NAMALWA (cell line): ENCODE measurements around the gene RCL1.
"Not testable (repeated sequence)": the region's sequence is repeated elsewhere in the genome, so short reads cannot be mapped to it uniquely, and the experiment has no call there.

ENCODE experiments used
- DNase-seq: peaks from one replicate; pipeline ENCODE4 v3.0.0-alpha.2; 2015; ENCODE audit warnings: low spot score

RCL1 gene

DNA sequence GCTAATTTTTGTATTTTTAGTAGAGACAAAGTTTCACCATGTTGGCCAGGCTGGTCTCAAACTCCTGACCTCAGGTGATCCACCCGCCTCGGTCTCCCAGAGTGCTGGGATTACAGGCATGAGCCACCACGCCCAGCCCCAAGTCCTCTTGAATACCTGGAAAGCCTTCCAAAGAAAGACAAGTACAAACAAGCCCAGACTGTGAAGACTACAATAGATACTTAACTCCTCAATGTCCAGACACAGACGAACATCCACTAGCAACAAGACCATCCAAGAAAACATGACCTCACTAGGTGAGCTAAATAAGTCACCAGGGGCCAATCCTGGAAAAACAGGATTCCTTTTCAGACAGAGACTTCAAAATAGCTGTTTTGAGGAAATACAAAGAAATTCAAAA lies 9.6 kb upstream of the RCL1 start:
- not testable (repeated sequence) for DNase-seq

DNA sequence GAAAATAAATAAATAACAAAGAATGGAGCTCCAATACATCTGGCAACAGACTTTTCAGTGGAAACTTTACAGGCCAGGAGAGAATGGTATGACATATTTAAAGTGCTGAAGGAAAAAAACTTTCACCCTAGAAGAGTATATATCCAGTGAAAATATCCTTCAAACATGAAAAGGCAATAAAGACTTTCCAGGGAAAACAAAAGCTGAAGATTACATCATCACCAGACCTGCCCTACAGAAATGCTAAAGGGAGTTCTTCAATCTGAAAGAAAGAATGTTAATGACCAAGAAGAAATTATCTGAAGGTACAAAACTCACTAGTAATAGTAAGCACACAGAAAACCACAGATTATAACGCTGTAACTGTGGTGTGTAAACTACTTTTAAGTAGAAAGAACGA lies 8.3 kb upstream of the RCL1 start:
- no peak for DNase-seq

DNA sequence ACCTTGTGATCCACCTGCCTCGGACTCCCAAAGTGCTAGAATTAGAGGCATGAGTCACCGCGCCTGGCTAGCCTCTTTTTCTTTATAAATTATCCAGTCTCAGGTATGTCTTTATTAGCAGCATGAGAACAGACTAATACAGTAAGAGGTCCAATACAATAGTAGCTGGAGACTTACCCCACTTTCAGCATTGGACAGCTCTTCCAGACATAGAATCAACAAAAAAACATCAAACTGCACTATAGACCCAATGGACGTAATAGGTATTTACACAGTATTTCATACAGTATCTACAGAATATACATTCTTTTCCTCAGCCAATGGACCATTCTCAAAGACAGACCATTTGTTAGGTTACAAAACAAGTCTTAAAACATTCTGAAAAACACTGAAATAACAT lies 6.1 kb upstream of the RCL1 start:
- no peak for DNase-seq

DNA sequence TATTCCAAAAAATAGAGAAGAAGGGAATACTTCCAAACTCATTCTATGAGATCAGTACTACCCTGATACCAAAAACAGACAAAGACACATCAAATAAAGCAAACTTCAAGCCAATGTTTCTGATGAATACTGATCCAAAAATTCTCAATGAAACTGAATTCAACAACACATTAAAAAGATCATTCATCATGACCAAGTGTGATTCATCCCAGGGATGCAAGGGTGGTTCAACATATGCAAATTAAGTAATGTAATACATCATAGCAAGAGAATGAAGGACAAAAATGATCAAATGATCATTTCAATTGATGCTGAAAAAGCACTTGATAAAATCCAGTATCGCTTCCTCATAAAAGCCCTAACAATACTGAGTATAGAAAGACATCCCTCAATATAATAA lies 4.9 kb upstream of the RCL1 start:
- DNase-seq, result no peak

DNA sequence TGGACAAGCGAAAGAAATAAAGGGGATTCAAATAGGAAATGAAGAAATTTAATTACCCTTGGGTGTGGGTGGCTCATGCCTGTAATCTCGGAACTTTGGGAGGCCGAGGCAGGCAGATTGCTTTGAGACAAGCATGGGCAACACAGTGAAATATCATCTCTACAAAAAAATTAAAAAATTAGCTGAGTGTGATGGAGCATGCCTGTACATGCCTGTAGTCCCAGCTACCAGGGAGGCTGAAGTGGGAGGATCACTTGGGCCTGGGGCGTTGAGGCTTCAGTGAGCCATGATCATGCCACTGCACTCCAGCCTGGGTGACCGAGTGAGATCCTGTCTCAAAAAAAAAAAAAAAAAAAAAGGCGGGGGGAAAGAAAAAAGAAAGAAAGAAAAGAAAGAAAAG lies 4.0 kb upstream of the RCL1 start:
- DNase-seq, result no peak

DNA sequence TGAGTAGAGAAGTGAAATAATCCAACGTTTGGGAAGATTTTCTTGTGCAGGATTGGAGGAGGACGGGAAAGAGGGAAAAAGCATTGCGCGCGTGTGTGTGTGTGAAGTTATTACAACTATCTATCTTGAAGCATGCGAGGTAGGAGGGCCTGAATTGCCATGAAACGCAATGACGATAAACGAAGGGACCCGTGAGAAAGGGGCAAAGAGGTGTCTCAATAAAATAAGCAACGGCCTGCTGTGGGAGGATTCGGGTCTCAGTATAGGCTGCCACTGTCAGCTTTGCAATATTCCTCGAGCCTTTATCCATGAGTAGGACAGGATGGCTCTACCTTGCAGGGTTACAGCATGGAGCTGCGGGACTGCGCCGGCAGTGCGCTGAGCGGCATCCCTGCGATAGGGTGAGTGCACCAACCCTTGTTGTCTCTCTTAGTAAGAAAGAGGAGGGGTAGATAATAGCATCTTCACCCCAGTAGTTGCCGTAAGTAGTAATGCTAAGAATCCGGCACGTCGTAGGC lies 631 bp upstream of the RCL1 start:
- no peak for DNase-seq

DNA sequence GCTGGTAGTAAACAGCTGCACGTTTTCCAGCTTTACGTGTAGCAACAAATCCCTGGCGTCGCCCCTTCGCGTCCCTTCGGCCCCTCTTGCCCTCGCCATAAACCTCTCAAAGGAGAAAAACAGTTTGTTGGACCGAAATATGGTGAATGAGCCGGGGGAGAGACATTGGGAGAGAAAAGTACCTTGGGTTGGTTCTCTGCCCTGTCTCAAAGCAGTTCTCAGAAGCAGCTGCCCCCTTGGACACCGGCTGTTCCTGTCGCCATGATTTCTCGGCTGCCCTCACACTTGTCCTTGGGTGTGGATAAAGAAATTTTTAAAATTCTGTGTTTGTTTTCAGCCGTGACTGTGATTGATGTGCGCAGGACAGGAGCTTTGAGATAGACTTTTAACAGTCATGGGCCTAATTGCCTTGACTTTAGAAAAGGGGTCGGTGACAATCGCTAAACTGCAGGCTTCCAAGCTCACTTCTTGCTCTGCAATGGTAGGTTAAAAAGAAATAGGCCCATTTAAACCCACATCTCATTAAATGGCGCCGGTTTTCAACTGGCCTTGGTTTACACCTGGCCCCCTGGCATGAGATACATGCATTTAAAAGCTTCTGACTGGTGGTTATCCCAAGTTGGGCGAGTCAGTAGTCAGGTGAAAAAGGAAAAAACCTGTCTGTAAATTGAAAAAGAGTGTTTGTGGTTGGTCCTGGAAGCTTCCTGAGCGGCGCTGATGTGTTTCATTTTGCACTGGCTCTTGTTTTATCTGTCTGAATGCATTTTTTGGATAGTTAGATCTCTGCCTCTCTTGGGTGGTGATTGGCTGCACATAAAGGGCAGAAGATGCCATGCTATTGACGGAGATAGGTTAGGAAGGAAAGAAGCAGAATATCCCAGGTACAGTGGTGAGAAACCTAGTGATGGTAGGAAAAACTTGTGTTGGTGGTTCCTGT lies 983 bp downstream of the RCL1 start:
- no peak for DNase-seq

DNA sequence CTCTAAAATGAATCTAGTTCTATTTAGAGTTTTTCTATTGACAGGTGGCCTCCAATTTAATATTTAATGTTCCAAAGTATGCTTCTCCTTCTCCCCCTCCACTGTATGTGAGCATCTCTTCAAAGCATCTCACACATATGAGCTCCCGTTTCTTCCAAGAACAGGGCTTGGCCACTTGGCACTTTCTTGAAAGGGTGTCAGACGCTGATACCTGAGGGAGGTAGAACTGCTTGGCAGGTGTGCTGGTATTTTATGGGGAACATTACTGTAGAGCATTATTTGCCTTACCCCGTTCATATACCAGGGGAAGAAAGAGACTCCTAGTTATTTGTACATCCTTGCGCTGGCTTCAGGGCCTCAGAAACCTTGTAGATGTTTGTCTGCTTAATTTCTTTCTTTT lies 1.9 kb downstream of the RCL1 start:
- DNase-seq, result no peak

DNA sequence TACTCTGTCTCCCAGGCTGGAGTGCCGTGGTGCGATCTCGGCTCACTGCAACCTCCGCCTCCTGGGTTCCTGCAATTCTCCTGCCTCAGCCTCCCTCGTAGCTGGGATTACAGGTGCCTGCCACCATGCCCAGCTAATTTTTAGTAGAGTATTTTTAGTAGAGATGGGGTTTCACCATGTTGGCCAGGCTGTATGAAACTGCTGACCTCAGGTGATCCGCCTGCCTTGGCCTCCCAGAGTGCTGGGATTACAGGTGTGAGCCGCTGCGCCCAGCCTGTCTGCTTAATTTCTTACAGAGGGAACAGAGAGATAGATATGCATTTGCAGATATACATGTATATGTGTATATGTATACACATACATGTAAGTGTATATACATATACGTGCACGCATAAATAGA lies 2.4 kb downstream of the RCL1 start:
- not testable (repeated sequence) for DNase-seq

DNA sequence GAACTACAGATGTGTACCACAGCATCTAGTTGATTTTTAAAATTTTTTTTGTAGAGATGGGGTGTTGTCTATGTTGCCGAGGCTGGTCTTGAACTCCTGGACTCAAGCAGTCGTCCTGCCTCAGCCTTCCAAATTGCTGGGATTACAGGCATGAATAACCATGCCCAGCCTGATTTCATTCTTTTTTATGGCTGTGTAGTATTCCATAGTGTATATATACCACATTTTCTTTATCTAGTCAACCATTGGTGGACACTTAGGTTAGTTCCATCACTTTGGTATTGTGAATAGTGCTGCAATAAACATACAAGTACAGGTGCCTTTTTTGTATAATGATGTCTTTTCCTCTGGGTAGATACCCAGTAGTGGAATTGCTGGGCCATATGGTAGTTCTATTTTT lies 3.8 kb downstream of the RCL1 start:
- no peak for DNase-seq

DNA sequence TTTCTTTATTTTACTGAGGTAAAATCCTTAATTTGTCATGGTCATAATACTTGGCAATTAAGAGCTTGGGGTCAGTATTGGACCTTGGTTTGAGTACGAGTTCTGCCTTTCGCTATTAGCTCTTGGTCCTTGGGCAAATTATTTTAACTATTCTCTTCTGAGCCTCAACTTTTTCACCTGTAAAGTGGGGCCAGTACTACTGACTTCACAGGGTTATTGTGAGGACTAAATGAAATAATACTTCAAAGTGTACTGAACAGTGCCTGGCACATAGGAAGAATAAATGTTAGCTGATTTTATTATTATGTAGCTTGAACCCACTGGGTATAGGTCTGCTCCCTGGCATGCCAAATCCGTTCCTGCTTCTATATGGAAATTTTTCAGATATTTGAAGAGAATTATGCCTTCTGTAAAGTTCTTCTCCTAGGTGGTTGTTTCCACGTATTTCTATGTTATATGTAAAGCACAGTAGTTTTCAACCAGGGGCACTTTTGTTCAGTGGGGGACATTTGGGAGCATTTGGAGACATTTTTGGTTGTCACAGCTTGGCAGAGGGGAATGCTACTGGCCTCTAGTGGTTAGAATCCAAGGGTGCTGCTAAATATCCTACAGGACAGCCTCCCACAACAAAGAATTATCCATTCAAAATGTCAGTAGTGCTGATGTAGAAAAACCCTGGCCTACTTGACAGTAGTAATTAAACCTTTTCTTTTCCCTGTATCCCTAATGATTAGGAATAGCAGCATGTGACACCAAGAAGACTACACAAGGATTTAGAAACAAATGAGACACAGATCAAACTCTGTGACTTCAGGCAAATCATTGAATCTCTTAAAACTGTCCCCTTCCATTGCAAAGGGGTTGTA lies 4.5 kb downstream of the RCL1 start:
- peak; percentile 63 for DNase-seq

DNA sequence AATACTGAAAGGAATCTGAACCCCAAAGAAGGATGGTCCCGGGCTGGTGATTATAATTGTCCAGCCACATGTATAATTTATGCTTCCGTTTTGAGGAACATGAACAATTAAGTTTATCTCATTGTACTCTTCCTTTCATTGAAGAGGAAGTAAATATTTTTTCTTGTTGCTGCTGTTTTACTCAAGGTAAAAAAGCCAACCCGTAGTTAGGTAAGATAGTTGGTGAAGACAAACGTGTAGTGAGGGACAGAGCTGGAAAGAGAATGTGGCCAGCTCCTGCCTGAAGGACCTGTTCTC lies 5.1 kb downstream of the RCL1 start:
- no peak for DNase-seq

DNA sequence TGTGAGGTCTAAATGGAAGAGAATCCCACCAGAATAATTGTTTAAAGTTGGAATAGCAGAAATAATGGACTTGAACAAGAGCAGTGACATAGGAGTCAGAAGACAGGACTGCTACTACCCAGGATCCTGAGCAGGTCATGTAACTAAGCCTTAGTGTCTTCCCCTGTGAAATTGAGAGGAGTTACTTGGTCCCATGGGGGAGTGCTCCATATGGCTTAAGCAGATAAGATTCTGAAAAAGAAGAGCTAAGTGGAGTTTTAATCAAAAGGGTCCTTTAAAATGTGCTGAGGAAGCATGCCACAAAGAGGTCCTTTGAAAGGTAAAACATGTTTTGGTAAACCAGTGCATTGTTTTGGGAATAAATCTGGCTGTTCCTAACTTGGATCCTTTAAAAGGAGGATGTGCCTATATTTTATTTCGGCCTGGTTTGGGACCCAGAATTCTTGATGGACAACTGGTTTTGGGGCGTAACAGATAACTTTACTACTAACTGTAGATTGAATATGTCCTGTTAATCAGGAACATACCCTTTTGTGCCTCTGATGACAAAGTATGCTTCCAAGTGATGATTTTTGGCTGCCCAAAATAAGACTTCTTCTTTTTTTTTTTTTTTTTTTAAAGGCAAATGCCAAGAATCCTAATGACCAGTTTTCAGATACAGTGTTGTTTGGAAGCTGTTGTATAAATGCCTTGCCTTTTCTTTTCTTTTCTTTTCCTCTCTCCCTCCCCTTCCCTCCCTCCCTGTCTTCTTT lies 5.7 kb downstream of the RCL1 start:
- no peak for DNase-seq

DNA sequence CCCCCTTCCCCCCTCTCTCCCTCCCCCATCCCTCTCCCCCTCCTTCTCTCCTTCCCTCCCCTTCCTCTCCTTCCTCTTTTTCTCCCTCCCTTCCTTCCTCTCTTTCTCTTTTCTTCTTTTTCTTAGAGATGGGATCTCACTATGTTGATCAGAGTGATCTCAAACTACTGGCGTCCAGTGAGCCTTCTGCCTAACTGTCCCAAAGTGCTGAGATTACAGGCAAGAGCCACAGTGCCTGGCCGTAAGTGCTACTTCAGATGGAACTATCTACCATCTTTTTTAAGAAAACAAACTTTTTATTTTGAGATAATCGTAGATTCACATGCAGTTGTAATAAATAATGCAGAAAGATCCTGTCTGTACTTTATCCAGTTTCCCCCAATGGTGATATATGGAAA lies 6.3 kb downstream of the RCL1 start:
- no peak for DNase-seq

DNA sequence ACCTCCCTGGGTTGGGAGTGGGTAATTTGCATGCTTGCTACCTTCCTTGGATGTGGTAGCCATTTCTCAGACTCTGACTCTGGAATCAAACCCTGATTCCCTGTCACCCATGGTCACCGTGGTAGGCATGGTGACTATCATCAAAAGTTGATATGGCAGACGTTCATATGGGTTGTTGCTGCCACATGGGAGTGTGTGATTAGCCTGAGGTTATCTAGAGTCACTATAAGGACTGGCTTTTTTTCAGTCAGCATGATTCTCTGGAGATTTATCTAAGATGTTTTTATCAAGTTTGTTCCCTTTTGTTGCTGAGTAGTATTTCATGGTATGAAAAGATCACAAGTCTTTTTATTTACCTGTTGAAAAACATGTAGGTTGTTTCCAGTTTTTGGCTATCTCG lies 7.0 kb downstream of the RCL1 start:
- no peak for DNase-seq

DNA sequence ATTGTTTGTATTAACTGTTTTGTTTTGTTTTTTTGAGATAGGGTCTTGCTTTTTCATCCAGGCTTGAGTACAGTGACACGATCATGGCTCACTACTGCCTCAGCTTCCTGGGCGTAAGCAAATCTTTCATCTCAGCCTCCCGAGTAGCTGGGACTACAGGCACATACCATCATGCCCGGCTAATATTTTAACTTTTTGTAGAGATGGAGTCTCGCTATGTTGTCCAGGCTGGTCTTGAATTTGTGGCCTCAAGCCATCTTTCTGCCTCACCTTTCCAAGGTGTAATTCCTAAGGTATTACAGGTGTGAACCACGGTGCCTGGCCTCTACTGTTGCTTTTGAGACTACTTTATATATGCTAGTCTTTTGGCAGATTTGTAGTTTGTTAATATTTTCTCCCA lies 8.4 kb downstream of the RCL1 start:
- no peak for DNase-seq

DNA sequence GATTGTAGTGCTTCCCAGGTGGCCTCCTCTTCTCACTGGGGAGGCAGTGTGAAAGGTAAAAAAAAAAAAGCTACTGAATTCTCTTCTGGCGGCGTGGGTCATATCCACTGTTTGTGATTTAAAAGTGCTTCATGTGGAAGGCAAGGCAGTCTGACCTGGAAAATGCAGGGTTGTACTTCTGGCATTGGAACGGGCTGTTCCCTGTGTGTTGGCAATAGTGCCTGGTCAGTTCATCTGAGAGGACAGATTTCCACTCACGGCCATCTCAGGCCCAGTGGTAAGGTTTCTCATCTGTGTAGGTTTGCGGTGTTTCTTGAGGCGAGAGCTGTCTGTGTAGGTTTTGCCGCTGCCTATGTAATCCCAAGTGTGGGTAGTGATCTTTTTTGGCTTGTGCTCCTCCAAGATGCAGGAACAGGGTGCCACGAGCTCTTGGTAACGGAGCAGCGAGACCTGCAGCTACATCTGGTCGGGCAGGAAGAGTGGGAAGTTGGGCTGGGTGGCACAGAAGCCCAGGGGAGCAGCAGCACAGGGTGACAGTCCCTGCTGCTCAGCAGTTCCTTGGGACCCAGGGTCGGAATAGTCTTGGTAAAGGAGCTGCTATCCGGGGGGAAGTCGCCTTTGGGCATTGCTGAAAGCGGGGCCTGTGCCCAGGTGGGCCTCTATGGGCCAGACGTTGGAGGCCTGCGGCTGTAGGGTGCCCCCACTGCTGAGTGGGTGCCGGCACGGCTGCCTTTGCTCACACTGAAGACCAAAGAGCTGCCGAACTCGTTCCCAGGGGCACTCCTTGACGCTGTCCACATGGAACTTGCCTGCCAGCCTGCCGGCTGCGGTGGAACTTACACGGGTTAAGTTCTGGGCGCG lies 11.2 kb downstream of the RCL1 start:
- no peak for DNase-seq

DNA sequence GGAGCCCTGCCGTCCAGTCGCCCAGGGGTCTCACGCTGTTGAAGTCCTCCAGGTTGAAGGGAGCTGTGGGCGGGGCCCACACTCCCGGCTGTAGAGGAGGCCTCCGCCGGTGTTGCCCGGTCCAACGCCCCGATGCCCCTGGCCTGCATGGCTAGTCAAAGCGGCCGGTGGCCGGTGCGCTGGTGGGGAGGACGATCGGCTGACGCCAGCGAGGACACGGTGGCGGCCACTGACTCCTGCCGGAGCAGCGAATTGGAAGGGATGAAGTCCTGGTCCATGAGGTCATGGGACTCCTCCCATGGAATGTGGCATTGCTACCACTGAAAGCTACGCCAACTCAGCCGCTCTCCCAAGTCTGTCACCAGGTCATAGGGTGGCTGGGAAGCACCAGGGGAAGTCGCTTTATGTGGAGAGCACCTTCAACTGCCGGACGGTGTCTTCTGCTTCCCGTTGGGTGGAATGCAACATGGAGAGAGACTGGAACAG lies 11.8 kb downstream of the RCL1 start:
- no peak for DNase-seq

DNA sequence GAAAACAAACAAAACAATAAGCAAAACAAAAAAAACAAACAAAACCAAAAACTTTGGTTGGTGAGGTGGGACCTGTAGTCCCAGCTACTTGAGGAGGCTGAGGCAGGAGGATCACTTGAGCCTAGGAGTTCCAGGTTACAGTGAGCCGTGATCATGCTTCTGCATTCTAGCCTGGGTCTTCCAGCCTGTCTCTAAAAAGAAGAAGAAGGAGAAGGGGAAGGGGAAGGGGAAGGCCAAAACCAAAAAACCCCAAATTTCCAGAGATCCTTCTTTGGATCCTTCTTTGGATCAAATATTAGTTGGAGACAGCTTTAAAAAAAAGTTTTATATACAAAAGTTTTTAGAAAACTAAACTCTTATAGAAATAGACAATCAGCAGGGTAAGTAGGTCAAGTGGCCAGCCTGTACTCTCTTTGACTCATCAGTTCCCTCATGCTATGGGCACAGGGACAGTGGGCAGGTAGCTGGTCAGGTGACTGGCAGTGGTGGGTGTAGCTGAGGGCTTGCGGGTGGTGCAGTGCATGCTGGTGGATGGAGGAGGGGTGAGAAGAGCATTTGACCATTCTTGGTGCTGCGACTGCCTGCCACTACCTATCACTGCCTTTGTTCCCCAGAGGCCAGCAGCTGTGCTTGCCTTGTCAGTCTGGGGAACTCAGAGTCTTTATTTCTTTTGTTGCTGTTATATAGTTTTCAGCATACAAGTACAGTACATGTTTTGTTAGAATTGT lies 12.6 kb downstream of the RCL1 start:
- no peak for DNase-seq

DNA sequence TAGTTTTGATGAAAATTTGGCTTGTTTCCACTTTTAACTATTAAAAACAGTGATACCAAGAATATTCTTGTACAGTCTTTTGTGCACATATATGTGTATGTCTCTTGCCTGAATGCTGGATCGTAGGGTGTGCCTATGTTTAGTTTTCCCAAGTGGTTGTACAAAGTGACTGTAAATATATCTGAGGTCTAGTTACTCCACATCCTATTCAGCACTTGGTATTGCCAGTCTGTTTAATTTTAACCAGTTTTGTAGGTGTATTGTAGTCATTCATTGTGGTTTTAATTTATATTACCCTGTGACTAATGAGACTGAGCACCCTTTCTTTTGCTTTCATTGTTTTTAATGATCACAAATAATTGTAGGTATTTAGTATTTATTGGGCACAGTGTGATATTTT lies 17.8 kb downstream of the RCL1 start:
- no peak for DNase-seq

DNA sequence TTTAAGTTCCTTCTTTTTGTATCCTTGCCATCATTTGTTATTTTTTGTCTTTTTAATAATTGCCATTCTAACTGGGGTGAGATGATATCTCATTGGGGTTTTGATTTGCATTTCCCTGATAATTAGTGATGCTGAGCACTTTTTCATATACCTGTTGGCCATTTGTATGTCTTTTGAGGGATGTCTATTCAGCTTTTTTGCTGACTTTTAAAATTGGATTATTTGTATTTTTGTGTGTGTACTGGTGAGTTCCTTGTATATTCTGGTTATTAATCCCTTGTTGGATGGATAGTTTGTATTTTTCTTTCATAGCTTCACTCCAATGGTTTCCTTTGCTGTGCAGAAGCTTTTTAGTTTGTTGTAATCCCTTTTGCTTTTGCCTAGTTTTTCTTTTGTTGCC lies 19.1 kb downstream of the RCL1 start:
- DNase-seq, result no peak
